ENCODE measurements around the gene UQCRQ.

The UQCRQ gene

DNA sequence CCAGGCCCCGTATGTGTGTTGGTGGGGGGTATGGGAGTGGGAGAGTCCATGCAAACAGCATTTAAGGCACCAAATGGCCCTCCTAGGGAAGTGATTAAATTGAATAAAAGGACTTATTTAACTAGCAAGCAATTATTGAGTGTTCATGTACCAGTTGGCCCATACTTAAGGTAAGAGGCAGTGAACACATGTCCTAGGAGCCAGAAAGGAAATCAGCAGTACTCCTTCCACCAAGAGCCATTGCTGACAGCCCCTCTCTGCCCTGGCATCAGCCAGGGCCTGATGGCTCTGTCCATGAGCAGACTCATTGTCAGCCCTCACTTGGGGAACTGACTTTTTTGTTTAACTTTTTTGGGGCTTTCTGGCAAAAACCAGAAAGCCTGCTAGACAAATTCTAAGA is 25.5 kb upstream of the UQCRQ start:
- TF ChIP-seq, protein P1, sequence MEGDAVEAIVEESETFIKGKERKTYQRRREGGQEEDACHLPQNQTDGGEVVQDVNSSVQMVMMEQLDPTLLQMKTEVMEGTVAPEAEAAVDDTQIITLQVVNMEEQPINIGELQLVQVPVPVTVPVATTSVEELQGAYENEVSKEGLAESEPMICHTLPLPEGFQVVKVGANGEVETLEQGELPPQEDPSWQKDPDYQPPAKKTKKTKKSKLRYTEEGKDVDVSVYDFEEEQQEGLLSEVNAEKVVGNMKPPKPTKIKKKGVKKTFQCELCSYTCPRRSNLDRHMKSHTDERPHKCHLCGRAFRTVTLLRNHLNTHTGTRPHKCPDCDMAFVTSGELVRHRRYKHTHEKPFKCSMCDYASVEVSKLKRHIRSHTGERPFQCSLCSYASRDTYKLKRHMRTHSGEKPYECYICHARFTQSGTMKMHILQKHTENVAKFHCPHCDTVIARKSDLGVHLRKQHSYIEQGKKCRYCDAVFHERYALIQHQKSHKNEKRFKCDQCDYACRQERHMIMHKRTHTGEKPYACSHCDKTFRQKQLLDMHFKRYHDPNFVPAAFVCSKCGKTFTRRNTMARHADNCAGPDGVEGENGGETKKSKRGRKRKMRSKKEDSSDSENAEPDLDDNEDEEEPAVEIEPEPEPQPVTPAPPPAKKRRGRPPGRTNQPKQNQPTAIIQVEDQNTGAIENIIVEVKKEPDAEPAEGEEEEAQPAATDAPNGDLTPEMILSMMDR (IDR thresholded peaks at IDR 0.05): no peak
- H3K4me3 ChIP-seq: no peak overlapping the region
- H3K27ac ChIP-seq: peak overlapping the region in 1 of 2 donors; percentile 51
- DNase-seq (ENCODE audit: low spot score): no peak

DNA sequence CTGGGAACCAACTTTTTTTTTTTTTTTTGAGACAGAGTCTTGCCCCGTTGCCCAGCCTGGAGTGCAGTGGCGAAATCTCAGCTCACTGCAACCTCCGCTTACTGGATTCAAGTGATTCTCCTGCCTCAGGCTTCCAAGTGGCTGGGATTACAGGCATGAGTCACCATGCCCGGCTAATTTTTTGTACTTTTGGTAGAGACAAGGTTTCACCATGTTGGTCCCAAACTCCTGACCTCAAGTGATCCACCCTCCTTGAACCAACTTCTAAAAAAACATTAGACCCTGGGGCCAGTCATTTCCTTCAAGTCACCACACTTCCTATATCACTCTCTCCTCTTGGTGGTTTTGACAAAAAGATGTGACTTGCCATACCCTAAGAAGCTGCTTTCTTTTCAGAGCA is 25.1 kb upstream of the UQCRQ start:
- H3K4me3 ChIP-seq: no peak overlapping the region
- no peak overlapping the region for H3K27ac ChIP-seq
- no peak for DNase-seq (ENCODE audit: low spot score)
- TF ChIP-seq, protein P1 (IDR thresholded peaks at IDR 0.05): no peak

DNA sequence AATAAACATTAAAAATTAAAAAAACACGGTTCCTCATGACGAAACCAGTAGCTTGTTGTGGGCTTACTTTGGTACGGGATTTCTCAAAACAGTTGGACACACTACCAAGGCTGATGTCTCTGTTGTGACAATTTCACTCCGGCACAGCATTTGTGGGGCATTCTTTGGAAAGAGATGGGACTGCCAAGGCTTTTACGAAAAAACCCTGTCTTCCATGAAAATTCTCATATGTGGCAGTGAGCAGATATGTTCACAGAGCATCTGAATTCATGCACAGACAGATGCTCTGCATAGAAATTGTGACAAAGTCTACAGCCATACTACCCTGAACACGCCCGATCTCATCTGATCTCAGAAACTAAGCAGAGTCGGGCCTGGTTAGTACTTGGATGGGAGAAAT is 18.2 kb upstream of the UQCRQ start:
- TF ChIP-seq, protein P1 (IDR thresholded peaks at IDR 0.05): no peak
- Histone ChIP-seq H3K4me3 (no peak overlapping the region), H3K27ac (no peak overlapping the region)
- DNase-seq (ENCODE audit: low spot score): no peak

DNA sequence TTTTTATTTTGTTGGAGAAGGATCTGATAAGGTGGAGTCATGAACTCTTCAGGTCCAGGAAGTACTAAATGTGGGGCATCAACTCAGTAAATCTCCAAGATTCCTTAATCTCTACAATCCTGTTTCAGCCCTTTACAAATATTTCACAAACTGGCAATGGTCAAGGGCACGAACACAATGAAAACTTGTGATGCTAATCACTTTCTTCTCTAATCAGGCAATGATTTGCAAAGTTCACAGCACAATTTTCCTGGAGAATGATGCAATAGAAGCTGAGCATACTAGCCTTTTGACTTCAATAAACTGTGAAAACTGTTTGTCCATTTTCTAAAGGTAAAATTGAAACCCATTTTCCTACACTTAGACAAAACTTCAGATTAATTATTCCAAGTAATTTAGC is 17.1 kb upstream of the UQCRQ start:
- no peak for DNase-seq (ENCODE audit: low spot score)
- Histone ChIP-seq H3K4me3 (no peak overlapping the region), H3K27ac (no peak overlapping the region)
- TF ChIP-seq, protein P1 (IDR thresholded peaks at IDR 0.05): no peak

DNA sequence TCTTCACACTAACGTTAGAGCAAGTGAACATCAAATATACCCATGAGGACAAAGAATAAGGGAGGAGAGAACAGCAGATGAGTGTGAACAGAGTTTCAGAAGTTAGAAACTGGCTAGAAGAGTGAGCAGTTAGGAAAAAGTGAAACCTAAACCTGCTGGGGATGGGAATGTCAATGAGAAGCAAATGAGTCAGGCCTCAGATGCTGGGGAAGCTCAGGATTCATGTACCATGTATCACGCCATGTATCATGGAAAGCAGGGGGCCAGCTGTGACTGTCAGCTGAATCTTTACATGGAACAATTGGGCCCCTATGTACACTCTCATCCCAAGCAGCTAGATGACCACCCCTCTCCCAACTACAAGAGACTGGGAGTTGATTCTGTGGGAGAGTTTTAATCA is 16.4 kb upstream of the UQCRQ start:
- no peak overlapping the region for H3K4me3 ChIP-seq
- no peak for DNase-seq (ENCODE audit: low spot score)
- TF ChIP-seq, protein P1 (IDR thresholded peaks at IDR 0.05): no peak
- no peak overlapping the region for H3K27ac ChIP-seq

DNA sequence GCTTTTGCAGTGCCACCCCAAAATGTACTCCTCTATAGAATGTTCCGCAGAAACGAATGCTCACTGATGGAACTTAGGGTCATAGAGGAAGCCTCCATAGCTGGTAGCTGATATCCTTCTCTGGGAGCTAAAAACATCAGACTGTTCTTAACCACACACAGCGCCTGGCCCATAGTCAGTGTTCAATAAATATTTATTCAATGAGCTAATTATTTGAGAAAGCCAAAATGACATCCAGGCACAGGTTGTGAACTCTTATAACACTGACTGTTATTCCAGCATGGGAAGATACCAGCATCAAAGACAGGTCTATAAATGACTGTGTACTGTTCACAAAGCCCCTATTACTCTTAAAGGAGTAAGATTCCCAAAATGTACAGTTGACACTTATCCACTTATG is 13.1 kb upstream of the UQCRQ start:
- TF ChIP-seq, protein P1 (IDR thresholded peaks at IDR 0.05): no peak

DNA sequence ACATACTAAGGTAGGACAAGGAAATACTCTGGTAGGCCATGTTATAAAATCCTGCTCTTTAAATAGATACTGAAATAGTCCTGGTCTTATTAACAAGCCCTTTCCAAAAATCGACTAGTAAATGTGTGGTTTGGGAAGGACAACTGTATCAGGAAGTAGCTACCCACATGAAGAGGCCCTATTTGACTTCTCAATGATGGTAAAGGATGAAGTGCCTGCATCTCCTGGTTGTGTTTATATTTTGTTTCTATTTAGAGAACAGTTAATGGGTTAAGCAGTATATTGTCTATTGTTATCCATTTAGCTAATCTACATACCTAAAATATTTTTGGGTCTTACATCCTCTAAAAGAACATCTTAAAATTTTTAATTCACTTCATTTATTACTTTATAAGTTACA is 12.7 kb upstream of the UQCRQ start:
- Histone ChIP-seq H3K27ac (no peak overlapping the region), H3K4me3 (no peak overlapping the region)
- no peak for DNase-seq (ENCODE audit: low spot score)
- TF ChIP-seq, protein P1 (IDR thresholded peaks at IDR 0.05): no peak

More for the DNA sequence above, 13.1 kb upstream of the UQCRQ start:
- no peak overlapping the region for H3K27ac ChIP-seq
- no peak overlapping the region for H3K4me3 ChIP-seq
- DNase-seq (ENCODE audit: low spot score): no peak

All from coronary artery (tissue), 2 donors.